AG08396 (cell line): ENCODE results near the gene RXFP3.
A peak's percentile ranks its signal among the peaks of the same experiment; 100 is the strongest.

Experiments used
- DNase-seq: peaks from one replicate; pipeline ENCODE4 v3.0.0; 2012; ENCODE audit warnings: low spot score, mixed read lengths

The RXFP3 gene

DNA sequence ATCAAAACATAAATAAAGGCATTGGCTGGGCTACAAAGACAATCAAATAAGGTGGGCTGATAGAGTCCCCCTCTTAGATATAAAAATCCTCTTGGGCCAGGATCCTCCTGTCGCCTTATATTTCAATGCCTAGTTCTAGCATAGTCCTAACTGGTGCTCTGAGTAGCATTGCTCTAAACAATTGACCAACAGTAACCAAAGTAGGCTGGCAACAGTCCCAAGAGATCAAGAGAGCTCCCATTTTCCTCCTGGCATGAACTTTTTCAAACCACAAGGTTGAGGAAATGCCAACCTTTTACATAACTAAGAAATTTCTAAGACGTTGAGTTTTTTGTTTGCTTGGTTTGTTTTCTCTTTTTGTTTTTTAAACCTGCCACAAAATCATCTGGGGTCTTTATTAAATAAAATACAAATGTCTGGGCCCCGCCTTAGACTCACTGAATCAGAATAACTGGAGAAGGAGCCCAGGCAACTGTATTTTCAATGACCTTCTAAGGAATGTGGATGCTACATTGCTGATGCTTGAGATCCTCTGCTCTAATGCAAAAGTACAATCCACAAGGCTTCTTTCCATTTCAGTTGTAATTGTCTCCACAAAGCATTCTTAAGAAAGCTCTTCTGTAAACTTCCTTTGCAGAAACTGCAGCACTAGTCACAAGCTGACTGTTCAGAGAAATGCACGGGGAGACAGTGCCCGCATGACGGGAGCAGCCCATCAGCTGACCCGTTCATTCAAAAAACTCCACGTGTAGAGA is 45.4 kb downstream of the RXFP3 start:
- peak; percentile 23 for DNase-seq

DNA sequence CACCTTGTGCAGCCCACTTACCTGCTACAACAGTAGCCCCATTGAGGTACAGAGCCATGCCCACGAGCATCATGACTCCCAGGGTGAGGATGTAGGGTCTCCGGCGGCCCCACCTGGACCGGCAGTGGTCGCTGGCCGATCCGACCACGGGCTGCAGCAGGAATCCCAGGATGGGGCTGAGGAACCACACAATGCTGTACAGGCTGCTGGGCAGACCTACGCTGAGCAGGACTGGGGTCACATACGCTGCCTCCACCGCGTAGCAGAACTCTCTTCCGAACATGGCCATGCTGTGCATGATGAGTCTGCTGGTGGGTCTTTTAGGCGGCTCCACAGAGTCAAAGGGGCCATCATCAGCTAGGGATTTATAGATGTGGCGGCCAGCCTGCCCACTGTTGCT is 48.0 kb downstream of the RXFP3 start:
- no peak for DNase-seq

DNA sequence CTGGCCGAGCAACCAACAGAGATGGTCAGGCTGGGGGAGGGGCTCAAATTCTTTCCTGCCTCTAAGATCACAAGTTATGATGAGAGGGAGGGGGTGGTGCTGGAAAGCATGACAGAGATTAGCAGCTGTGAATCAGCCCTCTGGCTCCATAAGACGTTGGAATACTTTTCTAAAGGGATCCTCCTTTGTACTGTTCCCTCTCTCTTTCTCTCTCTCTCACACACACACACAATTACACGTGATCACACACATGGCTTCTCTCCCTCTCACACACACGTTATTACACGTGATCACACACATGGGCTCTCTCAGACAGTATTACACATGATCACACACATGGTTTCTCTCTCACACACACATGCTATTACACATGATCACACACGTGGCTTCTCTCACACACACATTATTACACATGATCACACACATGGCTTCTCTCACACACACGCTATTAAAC is 48.5 kb downstream of the RXFP3 start, which contains the start of gene SLC45A2:
SLC45A2 (minus strand) TSS at position 23 of the 454 bp plus-strand sequence. CDS start 110 bp downstream, outside the sequence.
- DNase-seq = no peak

DNA sequence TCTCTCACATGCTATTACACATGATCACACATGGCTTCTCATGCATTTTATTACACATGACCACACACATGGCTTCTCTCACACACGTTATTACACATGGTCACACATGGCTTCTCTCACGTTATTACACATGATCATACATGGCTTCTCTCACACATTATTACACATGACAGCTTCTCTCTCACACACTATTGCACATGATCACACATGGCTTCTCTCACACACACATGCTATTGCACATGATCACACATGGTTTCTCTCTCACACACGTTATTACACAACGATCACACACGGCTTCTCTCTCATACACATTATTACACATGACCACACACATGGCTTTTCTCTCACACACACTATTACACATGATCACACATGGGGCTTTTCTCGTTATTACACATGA is 49.3 kb downstream of the RXFP3 start:
- DNase-seq = no peak
